SK-N-MC (cell line): ENCODE measurements around the gene SCAMP4.

Experiments used
- EZH2 ChIP-seq: fragments of 200-600 bp; sonication (generic); IDR thresholded peaks from one replicate; pipeline ENCODE4 v1.6.1; 2017; ENCODE audit warnings: antibody characterized with exemption
- POLR2AphosphoS5 ChIP-seq: IDR thresholded peaks from 2 replicates; pipeline ENCODE4 v1.6.1; 2012; ENCODE audit warnings: mild to moderate bottlenecking, low read depth, low read length, borderline replicate concordance

DNA sequence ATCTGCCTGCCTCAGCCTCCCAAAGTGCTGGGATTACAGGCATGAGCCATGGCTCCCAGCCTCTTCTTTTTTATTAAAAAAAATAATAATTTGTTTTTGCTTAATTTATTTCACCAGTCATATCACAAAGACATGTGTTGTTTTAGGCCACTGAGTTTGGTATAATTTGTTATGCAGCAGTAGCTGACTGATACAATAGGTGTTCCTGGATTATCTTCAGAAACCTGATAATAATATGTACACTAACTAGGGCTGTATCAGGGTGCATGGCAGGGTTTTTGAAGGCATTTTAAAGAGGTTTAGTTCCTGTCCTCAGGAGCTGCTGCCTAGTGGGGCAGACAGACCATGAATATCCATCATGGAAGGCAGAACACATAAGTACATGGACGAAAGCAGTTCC lies 26.2 kb downstream of the SCAMP4 start:
- TF ChIP-seq POLR2AphosphoS5 (no peak), EZH2 (no peak)
